ENCODE measurements around the gene PLEKHA1.

The PLEKHA1 gene

DNA sequence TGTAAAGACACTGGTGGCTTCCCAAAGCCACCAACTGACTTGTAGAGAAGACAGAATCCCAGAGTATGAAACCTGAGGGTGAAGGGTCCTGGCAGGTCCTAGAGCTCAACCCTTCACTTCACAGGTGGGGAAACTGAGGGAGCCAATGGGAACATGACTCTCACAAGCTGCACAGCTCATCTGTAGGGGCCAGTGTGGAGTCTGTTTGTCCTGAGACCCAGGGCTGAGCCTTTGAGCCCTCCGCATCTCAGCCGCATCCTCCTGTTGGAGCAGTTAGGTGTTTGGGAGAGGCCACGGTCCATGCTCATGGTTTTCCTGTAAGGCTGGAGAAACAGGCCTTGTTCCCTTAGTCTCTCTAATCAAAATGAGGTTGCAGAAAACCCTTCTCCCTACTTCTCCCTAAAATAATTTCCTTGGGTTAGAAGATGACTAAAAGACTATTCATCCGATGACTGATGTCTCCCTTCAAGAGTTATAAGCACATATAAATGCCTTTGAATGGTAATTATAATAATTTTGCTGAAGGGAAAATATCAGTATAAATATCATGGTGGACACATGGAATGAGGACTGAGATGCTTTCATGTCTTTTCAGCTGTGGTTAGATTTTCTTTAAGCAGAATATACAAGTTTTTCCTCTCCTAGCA lies 97.1 kb downstream of the PLEKHA1 start:
- no peak for ATAC-seq (ENCODE audit: low read depth)
- H3K4me1 Mint-ChIP-seq, result peaks cover 2% of the 10 kb centered on the region
- H3K27me3 Mint-ChIP-seq, result peaks cover 5% of the 10 kb centered on the region

DNA sequence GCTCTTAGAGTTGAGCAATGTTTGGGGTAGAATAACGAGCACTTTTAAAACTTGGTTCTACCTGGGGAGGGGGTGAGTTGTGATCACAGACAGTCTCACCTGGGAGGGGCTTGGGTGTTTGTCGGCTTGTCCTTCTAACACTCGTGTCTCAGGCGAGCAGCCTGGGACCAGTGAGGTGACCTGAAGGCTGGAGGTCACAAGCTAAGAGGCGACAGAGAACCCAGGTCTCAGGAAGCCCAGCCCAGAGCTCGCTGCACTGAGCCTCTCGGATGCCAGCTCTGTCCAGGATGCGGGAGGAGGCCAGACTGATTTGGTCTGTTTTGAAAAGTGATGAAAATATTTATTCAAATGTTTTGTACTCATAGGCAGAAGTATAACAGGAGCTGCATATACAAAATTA lies 98.6 kb downstream of the PLEKHA1 start:
- DNase-seq (ENCODE audit: low spot score in 2 of 2) (no peak), ATAC-seq (ENCODE audit: low read depth) (no peak)
- Mint-ChIP-seq H3K27ac (no peak overlapping the region), H3K4me1 (peaks cover 2% of the 10 kb centered on the region), H3K9me3 (no peaks in the 10 kb centered on the region), H3K36me3 (no peaks in the 10 kb centered on the region), H3K4me3 (no peak overlapping the region), H3K27me3 (peaks cover 5% of the 10 kb centered on the region)

More for the DNA sequence above, 97.1 kb downstream of the PLEKHA1 start:
- no peaks in the 10 kb centered on the region for H3K9me3 Mint-ChIP-seq
- no peak for DNase-seq (ENCODE audit: low spot score in 2 of 2)
- no peak overlapping the region for H3K4me3 Mint-ChIP-seq
- H3K36me3 Mint-ChIP-seq, result no peaks in the 10 kb centered on the region
- H3K27ac Mint-ChIP-seq, result no peak overlapping the region

DNA sequence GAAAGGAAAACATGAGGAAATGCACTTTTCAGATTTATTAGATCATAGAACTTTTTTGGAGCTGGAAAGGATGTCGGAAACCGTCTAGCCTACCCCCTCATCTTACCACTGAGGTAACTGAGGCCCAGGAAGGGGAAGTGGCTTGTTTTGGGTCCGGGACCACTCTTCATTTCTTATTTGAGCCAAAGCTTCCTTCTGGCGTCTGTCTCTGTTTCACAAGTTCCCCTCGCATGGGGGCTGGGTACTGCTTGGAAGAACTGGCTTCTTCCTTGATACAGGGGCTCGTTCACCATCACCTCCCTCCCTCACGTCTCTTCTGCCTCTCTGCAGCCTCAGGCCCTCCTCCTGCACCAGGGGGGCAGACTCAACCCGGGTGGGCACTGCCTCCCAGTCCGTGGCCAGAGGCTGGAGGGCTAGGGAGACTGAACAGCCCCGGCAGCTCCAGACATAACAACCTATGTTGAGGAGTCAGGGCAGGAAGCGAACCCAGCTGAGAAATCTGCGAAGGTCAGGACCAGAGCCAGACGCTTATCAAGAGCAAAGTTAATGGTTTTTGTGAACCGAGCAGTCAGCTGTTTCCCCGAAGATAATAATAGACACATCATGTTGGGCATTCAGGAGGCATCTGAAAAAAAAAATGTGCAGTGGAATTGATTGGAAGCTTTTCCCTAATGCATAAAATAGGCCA lies 99.8 kb downstream of the PLEKHA1 start:
- H3K36me3 Mint-ChIP-seq, result no peaks in the 10 kb centered on the region
- H3K27me3 Mint-ChIP-seq, result peaks cover 7% of the 10 kb centered on the region
- no peaks in the 10 kb centered on the region for H3K9me3 Mint-ChIP-seq
- no peak overlapping the region for H3K27ac Mint-ChIP-seq
- no peak for ATAC-seq (ENCODE audit: low read depth)
- no peak for DNase-seq (ENCODE audit: low spot score in 2 of 2)
- H3K4me3 Mint-ChIP-seq, result no peak overlapping the region
- peaks cover 2% of the 10 kb centered on the region for H3K4me1 Mint-ChIP-seq

DNA sequence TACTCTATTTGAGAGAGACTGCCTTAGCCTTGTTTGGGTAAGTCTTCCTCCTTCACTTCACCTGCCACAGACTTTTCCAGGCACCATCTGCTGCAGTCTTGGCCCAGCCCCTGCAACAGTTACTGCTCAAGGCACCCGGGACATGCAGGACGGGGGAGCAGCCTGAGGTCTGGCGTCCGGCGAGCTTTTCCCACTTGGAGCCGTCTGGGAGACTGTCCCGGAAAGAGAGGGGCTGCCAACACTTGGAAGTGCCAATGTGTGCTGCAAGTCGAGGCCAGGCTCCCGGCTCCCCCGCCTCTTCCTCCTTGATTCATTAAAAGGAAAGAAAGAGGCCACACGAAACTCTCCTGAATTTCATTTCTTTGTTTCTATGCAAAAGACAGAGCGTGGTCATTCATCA lies 100.6 kb downstream of the PLEKHA1 start:
- Mint-ChIP-seq H3K27me3 (peaks cover 13% of the 10 kb centered on the region), H3K9me3 (no peaks in the 10 kb centered on the region), H3K36me3 (no peaks in the 10 kb centered on the region), H3K27ac (no peak overlapping the region), H3K4me1 (peaks cover 2% of the 10 kb centered on the region), H3K4me3 (no peak overlapping the region)
- no peak for ATAC-seq (ENCODE audit: low read depth)
- no peak for DNase-seq (ENCODE audit: low spot score in 2 of 2)

DNA sequence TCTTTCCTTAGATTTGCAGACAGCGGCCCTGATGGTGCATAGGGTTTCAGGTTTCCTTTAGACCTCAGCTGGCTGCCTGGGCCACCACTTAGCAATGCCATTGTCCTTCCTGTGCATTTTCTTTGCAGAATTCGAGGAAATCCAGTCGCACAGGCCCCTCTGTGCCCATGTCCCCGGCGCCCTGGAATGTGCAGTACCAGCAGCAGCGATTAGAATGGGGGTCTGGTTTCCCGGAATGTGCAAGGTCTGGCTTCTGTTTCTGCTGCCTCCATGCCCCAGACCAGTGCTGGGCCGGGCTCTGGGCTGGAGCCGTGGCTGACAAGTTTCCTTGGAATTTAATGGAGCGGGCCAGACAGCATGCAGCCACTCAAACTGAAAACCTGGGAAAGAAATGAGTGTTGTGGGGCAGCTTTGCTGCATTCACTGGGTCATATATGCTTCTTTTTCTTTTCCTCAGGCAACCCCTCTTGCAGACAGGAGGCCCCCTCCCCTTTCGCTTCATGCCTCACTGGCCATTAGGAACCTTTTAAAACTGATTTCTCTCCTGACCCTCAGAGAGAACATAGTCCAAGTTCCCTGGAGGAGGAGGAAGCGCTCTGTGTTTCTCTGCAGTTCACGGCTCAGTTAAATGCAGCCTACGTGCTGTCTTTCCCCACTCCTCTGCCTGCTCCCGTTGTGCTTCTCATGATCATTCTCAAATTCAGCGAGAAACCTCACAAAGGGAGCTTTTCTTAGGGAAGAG lies 101.3 kb downstream of the PLEKHA1 start:
- Mint-ChIP-seq H3K27me3 (peaks cover 15% of the 10 kb centered on the region), H3K4me3 (no peak overlapping the region), H3K9me3 (no peaks in the 10 kb centered on the region), H3K36me3 (no peaks in the 10 kb centered on the region), H3K27ac (no peak overlapping the region), H3K4me1 (peaks cover 2% of the 10 kb centered on the region)
- ATAC-seq (ENCODE audit: low read depth) (no peak), DNase-seq (ENCODE audit: low spot score in 2 of 2) (no peak)

DNA sequence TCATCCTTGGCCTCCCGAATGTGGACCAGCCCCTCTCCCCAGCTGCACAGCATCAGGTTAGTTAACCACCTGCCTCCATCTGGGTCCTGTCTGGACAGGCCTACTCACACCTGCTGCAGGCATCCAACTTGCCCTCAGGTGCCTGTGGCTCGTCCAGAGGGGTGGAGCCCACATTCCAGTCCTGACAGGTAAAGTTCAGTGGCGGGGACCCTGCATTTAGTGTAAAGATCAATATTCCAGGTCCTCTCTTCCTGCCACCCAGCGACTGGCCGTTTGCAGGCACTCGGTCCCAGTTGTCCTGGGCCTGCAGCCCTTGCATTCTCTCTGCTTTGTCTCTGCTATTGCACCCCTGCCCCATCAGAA lies 101.8 kb downstream of the PLEKHA1 start:
- DNase-seq (ENCODE audit: low spot score in 2 of 2), result no peak
- Mint-ChIP-seq H3K4me3 (no peak overlapping the region), H3K4me1 (peaks cover 2% of the 10 kb centered on the region), H3K27me3 (peaks cover 14% of the 10 kb centered on the region), H3K27ac (no peak overlapping the region), H3K36me3 (no peaks in the 10 kb centered on the region), H3K9me3 (no peaks in the 10 kb centered on the region)
- ATAC-seq (ENCODE audit: low read depth), result no peak

DNA sequence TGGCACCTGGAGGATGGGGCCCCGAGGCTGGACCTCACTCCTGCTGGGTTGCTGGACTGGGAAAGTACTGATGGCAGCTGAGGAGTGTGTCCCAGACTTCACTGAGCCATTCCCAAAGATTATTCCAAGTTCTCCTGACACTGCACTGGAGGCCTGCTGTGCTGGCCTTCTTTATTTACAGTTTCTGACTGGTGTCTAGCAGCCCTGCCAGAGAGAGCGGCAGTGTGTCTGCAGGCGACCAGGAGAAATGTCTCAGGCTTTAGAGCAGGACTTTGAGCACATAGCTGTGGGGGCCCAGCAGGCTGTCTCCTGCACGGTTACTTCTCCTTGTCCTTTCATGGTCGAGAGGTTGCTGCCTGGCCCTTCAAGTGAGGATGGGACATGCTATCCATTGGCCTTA lies 102.9 kb downstream of the PLEKHA1 start:
- no peak for ATAC-seq (ENCODE audit: low read depth)
- H3K27ac Mint-ChIP-seq, result no peak overlapping the region
- no peak overlapping the region for H3K4me3 Mint-ChIP-seq
- H3K36me3 Mint-ChIP-seq, result peaks cover 2% of the 10 kb centered on the region
- DNase-seq (ENCODE audit: low spot score in 2 of 2), result no peak
- peaks cover 15% of the 10 kb centered on the region for H3K27me3 Mint-ChIP-seq
- H3K4me1 Mint-ChIP-seq, result peaks cover 2% of the 10 kb centered on the region
- peaks cover 4% of the 10 kb centered on the region for H3K9me3 Mint-ChIP-seq

DNA sequence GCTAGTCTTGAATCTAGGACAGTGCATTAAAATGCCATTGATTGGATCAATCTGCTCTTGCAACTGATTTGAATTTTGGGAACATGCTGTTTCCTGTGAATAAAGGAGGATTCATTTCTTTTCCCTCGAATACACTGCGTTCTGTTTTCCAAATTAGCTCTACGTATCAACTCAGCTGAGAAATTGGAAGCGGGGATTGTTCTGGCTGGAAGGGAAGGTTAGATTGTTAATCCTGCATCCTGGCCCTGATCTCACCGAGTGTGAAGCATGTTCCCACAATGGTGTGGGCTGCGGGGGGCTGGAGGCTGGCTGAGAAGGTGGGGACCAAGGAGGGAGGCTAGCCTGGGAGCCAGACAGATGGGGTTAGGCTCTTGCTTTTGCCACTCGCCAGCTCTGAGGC lies 104.5 kb downstream of the PLEKHA1 start:
- Mint-ChIP-seq H3K27ac (no peak overlapping the region), H3K9me3 (peaks cover 4% of the 10 kb centered on the region), H3K36me3 (peaks cover 2% of the 10 kb centered on the region), H3K4me1 (peaks cover 2% of the 10 kb centered on the region), H3K4me3 (no peak overlapping the region), H3K27me3 (peaks cover 15% of the 10 kb centered on the region)
- no peak for ATAC-seq (ENCODE audit: low read depth)
- DNase-seq (ENCODE audit: low spot score in 2 of 2), result no peak

DNA sequence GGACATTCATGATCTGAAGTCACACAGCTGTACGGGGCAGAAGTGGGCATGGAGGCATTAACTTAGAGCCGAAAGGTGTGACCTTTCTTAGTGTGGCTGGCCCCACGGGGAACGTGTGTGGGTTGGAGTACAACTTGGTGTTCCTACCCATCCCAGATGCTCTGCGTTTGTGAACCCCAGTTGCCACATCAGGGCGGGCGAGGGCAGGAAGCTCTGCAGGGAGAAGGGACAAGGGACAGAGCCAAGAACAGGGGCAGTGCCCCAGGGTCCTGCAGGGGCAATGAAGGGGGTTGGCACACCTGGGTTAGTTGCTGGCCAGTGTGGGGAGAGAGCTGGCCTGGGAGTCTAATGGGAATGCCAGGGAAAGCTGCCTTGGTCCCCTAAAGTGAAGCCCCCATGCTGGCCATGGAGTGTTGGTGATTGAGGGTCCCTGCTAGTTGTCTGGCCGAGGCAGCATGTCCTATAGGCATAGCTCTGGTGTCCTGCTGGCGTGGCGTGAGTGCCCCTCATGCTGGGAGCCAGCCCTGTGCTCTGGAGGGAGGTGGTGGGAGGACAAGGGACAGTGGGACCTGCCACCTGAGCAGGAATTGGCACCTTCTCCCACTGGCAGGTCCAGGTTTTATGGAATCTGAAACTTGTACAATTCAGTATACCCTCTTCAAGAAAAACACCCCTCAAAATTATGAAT lies 105.8 kb downstream of the PLEKHA1 start:
- Mint-ChIP-seq H3K4me3 (no peak overlapping the region), H3K36me3 (peaks cover 2% of the 10 kb centered on the region), H3K27me3 (peaks cover 15% of the 10 kb centered on the region), H3K9me3 (peaks cover 4% of the 10 kb centered on the region), H3K4me1 (no peaks in the 10 kb centered on the region), H3K27ac (no peak overlapping the region)
- no peak for ATAC-seq (ENCODE audit: low read depth)
- no peak for DNase-seq (ENCODE audit: low spot score in 2 of 2)

DNA sequence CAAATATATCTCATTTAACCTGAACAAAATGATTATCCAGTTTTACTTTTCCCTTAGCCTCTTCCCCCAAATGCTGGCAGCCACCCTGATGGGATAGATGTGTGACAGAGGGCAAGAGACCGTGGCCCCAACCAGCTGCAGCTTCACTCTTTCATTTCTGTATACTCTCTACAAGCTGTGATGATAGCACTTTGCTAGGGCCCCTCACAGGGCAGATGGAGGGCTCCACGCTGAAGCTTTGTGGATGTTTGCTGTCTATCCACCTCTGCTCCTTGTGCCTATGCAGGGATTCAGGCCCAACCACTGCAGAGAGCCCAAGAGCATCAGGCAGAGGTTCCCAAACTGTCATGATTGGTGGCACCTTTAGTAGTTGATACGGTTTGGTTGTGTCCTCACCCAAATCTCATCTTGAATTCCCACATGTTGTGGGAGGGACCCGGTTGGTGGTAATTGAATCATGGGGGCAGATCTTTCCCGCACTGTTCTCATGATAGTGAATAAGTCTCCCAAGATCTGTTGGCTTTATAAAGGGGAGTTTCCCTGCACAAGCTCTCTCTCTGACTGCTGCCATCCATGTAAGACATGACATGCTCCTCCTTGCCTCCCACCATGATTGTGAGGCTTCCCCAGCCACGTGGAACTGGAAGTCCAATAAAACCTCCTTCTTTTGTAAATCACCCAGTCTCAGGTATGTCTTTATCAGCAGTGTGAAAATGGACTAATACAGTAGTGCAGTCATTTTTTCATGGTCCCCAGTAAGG lies 107.0 kb downstream of the PLEKHA1 start:
- H3K27ac Mint-ChIP-seq, result no peak overlapping the region
- no peaks in the 10 kb centered on the region for H3K4me1 Mint-ChIP-seq
- H3K36me3 Mint-ChIP-seq, result peaks cover 2% of the 10 kb centered on the region
- DNase-seq (ENCODE audit: low spot score in 2 of 2), result no peak
- H3K9me3 Mint-ChIP-seq, result peaks cover 4% of the 10 kb centered on the region
- no peak overlapping the region for H3K4me3 Mint-ChIP-seq
- ATAC-seq (ENCODE audit: low read depth), result no peak
- H3K27me3 Mint-ChIP-seq, result peaks cover 19% of the 10 kb centered on the region

All from memory B cell (primary cell).